Progenitor cell of endocrine pancreas (in vitro differentiated cells): ENCODE results near the gene TCAIM. TPM values are rescaled to one million over a fixed set of nuclear protein-coding genes. Genes with fewer than 3 reads are reported as not detected.

ENCODE experiments used
- DNase-seq: peaks from one replicate; pipeline ENCODE4 v3.0.0; 2021; ENCODE audit warnings: low spot score; ENCODE audit not compliant: unreplicated experiment
- H3K27ac Mint-ChIP-seq: 2 replicates; pipeline ENCODE4 v1.8.0; 2021; ENCODE audit warnings: mild to moderate bottlenecking, moderate library complexity, mixed read lengths
- H3K27me3 Mint-ChIP-seq: 2 replicates; pipeline ENCODE4 v1.8.0; 2021; ENCODE audit warnings: mixed read lengths
- H3K36me3 Mint-ChIP-seq: 2 replicates; pipeline ENCODE4 v1.8.0; 2022; ENCODE audit warnings: mixed read lengths; ENCODE audit not compliant: insufficient read depth
- H3K4me1 Mint-ChIP-seq: 2 replicates; pipeline ENCODE4 v1.8.0; 2021; ENCODE audit warnings: low read depth, mixed read lengths
- H3K4me3 Mint-ChIP-seq: 2 replicates; pipeline ENCODE4 v1.8.0; 2021; ENCODE audit warnings: low read depth, mild to moderate bottlenecking, moderate library complexity, mixed read lengths
- H3K9me3 Mint-ChIP-seq: 2 replicates; pipeline ENCODE4 v1.8.0; 2021; ENCODE audit warnings: low read depth, mixed read lengths
- total RNA-seq: library from RNA; stranded (reverse); gene quantifications from 2 replicates; pipeline ENCODE4 v1.2.1, GENCODE V29; 2021
- TF ChIP-seq, protein P1 (sequence below): fragments of 200-600 bp; sonication (generic); IDR thresholded peaks from one replicate; pipeline ENCODE4 v1.5.0; 2021; ENCODE audit warnings: antibody characterized with exemption, mild to moderate bottlenecking; ENCODE audit not compliant: unreplicated experiment

The TCAIM gene
- total RNA-seq, 1 donor from 2014 or later: 34.1 TPM

- DNase-seq: no peak
- TF ChIP-seq, protein P1, sequence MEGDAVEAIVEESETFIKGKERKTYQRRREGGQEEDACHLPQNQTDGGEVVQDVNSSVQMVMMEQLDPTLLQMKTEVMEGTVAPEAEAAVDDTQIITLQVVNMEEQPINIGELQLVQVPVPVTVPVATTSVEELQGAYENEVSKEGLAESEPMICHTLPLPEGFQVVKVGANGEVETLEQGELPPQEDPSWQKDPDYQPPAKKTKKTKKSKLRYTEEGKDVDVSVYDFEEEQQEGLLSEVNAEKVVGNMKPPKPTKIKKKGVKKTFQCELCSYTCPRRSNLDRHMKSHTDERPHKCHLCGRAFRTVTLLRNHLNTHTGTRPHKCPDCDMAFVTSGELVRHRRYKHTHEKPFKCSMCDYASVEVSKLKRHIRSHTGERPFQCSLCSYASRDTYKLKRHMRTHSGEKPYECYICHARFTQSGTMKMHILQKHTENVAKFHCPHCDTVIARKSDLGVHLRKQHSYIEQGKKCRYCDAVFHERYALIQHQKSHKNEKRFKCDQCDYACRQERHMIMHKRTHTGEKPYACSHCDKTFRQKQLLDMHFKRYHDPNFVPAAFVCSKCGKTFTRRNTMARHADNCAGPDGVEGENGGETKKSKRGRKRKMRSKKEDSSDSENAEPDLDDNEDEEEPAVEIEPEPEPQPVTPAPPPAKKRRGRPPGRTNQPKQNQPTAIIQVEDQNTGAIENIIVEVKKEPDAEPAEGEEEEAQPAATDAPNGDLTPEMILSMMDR: no peak
- H3K36me3 Mint-ChIP-seq: no peaks in the 10 kb centered on the region
- H3K4me3 Mint-ChIP-seq: no peak overlapping the region
- H3K27ac Mint-ChIP-seq: no peak overlapping the region
- H3K27me3 Mint-ChIP-seq: no peaks in the 10 kb centered on the region
- no peaks in the 10 kb centered on the region for H3K4me1 Mint-ChIP-seq
- peaks cover 9% of the 10 kb centered on the region for H3K9me3 Mint-ChIP-seq
Measured at GRCh38 chr3:44419923-44420650, 81.5 kb downstream of the TCAIM start.

DNA sequence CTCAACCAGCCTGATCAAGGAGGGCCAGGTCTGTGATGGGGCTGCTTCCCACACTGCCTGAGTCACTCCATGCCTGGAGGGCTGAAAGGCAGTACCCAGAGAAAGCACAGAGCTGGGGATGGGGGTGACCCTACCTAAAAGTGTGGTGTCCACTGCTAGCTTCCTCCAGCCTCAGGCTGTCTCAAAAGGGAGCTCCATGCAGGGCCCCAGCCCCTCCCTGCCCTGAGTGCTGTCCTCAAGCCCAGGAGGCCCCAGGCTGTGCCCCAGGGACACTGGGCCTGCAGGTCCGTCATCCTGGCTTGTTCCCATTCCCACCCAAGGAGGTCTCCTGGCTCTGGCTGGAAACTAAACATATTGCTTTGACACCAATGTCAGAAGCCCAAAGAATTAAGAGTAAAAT is 82.1 kb downstream of the TCAIM start:
- no peak for DNase-seq
- Mint-ChIP-seq H3K27me3 (no peaks in the 10 kb centered on the region), H3K4me3 (no peak overlapping the region), H3K36me3 (no peaks in the 10 kb centered on the region), H3K9me3 (peaks cover 9% of the 10 kb centered on the region), H3K4me1 (no peaks in the 10 kb centered on the region), H3K27ac (no peak overlapping the region)
- TF ChIP-seq, protein P1: no peak

GRCh38 chr3:44421280-44421679 is 82.7 kb downstream of the TCAIM start:
- H3K27ac Mint-ChIP-seq: no peak overlapping the region
- no peaks in the 10 kb centered on the region for H3K27me3 Mint-ChIP-seq
- H3K9me3 Mint-ChIP-seq: peaks cover 9% of the 10 kb centered on the region
- H3K4me3 Mint-ChIP-seq: no peak overlapping the region
- H3K36me3 Mint-ChIP-seq: no peaks in the 10 kb centered on the region
- TF ChIP-seq, protein P1: no peak
- DNase-seq: no peak
- H3K4me1 Mint-ChIP-seq: no peaks in the 10 kb centered on the region

GRCh38 chr3:44424758-44425157 is 86.2 kb downstream of the TCAIM start:
- DNase-seq: no peak
- Mint-ChIP-seq H3K36me3 (no peaks in the 10 kb centered on the region), H3K27me3 (no peaks in the 10 kb centered on the region), H3K27ac (peak overlapping the region; percentile 25), H3K9me3 (no peaks in the 10 kb centered on the region), H3K4me3 (no peak overlapping the region), H3K4me1 (no peaks in the 10 kb centered on the region)
- TF ChIP-seq, protein P1: no peak

- Mint-ChIP-seq H3K27me3 (no peaks in the 10 kb centered on the region), H3K9me3 (no peaks in the 10 kb centered on the region), H3K4me3 (no peak overlapping the region), H3K4me1 (no peaks in the 10 kb centered on the region), H3K36me3 (no peaks in the 10 kb centered on the region), H3K27ac (no peak overlapping the region)
- TF ChIP-seq, protein P1: no peak
- DNase-seq: no peak
Measured at GRCh38 chr3:44427683-44428082, 89.1 kb downstream of the TCAIM start.
